Ishikawa (cell line): Measurements from ENCODE around the gene ACKR2.

Source experiments
- CEBPB ChIP-seq: IDR thresholded peaks from 2 replicates; pipeline ENCODE4 v1.6.1; 2012
- REST ChIP-seq: IDR thresholded peaks from 2 replicates; pipeline ENCODE4 v1.6.1; 2012; ENCODE audit warnings: low read depth, mild to moderate bottlenecking

- TF ChIP-seq CEBPB, result no peak
- no peak for TF ChIP-seq REST
Measured at GRCh38 chr3:42902257-42902656, 93.0 kb downstream of the ACKR2 start.
